Activated naive CD4-positive, alpha-beta T cell treated with anti-CD3 and anti-CD28 coated beads, Interleukin-2, amount 50 U/mL, for 16 hours (primary cell): ENCODE data around the gene CHRDL1.
"Not testable (repeated sequence)": the region's sequence is repeated elsewhere in the genome, so short reads cannot be mapped to it uniquely, and the experiment has no call there.

ENCODE experiments used
- DNase-seq: peaks from one replicate; pipeline ENCODE4 v3.0.0-alpha.2; 2020

CHRDL1 gene, protein sequence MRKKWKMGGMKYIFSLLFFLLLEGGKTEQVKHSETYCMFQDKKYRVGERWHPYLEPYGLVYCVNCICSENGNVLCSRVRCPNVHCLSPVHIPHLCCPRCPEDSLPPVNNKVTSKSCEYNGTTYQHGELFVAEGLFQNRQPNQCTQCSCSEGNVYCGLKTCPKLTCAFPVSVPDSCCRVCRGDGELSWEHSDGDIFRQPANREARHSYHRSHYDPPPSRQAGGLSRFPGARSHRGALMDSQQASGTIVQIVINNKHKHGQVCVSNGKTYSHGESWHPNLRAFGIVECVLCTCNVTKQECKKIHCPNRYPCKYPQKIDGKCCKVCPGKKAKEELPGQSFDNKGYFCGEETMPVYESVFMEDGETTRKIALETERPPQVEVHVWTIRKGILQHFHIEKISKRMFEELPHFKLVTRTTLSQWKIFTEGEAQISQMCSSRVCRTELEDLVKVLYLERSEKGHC

DNA sequence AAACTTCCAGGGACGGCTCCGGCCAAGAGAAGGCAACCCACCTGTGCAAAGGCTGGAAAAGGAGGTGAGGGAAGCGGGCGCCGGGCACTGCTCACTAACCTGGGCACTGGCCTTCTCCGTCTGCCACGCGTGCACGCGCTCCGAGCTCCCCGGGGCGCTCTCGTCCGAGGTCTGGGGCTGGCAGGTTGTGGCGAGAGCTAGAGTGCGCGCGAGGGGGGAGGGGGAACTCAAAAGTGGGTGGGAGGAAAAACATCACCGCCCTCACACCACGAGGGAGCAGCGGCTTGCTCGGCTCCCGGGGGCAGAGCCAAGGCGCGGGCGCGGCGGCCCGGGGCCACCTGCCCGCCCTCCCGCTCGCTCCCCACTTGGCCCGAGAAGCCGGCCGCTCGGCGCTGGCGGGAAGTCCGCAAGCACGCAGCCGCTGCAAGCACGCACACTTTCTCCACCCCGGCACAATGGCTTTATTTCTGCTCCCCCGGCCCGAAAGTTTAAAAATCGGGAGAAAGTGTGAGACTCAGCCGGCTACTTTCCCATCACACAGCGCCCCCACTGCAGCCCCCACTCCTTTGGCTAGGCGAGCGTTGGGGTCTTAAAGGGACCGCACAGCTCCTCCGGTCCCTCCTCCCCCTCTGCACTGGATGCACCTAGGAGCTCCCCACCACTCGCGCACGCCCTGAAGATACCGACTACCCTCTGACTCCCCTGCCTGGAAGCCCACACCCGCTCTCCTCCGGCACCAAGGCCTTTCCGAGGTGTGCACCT, at the start of gene CHRDL1:
TSS of gene CHRDL1 (minus strand) at position 173 of the 762 bp plus-strand sequence. CDS start 3,636 bp downstream, outside the sequence.
- DNase-seq: no peak

DNA sequence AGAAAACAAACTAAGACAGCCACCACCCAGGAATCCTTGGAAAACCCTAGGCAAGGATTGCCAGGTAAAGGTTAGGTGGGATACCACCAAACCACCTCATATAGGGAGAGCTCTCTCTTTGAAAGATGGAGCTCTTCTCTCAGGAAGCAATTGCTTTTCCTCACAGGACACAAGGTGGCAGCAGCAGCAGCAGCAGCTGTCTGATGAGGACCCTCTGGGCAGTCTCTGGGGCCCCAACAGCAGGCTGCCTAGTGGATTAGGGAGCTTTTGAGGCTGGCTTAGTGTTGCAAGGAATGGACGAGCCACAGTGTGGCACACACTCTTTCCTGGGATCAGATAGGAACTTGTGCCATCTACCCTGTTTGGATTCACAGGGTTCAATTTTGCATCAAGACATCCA, 41.4 kb upstream of the CHRDL1 start:
- DNase-seq: no peak

DNA sequence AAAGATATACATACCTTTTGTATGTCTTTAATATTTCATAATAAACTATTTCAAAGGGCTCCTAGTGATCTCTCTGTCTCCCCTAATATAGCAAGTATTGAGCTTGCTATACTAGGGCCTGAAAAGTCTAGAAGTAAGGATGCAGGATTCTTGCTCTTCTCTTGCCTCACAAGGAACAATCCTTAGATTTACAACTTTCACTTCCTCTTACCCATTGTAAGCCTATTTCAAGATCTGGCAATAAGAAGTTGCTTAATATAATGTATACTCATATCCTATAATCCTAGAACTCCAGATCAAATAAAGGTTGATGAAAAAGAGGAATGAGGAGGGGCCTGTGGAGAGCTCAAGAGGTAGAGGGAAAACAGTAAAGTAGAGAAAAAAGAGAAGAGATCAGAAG, 40.8 kb upstream of the CHRDL1 start:
- DNase-seq: no peak

DNA sequence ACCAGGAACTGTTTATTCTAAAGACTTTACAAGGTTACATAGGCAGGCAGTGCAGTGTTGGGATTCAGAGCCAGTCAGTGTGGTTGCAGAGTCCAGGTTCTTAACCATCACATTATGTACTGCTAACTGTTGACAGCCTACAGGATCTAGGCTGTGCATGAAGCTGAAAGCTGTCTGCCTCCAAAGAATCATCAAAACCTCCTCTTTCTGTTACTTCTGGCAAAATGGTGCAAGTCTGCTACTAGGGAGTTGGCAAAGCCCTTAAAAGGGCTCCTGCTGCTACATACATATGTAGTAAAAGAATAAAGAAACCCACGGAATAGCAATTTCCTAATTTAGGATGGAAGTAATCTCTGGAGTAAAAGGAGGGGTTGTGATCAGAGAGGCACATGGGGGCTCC, 40.4 kb upstream of the CHRDL1 start:
- no peak for DNase-seq

DNA sequence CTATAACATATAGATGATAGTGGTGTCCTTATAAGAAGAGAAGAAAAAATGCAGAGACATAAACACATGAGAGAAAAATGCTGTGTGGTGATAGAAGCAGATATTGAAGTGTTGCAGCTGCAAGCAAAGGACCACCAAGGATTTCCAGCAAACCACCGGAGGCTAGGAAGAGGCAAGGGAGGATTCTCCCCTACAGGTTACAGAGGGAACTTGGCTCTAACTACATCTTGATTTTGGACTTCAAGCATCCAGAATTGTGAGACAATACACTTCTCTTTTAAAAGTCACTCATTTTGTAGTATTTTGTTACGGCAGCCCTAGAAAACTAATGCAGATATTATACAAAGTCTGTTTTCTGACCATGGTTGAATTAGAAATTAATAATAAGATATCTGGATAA, 30.4 kb upstream of the CHRDL1 start:
- no peak for DNase-seq

DNA sequence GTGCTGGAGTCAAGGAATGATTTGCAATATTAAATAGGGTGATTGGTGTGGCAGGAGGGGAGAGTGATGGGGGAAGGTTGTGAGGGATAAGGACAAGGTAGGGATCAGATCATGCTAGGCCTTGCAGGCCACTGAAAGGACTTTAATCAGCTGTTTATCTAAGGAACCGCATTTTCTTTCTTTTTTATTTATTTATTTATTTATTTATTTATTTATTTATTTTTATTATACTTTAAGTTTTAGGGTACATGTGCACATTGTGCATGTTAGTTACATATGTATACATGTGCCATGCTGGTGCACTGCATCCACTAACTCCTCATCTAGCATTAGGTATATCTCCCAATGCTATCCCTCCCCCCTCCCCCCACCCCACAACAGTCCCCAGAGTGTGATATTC, 20.9 kb upstream of the CHRDL1 start:
- DNase-seq: not testable (repeated sequence)

DNA sequence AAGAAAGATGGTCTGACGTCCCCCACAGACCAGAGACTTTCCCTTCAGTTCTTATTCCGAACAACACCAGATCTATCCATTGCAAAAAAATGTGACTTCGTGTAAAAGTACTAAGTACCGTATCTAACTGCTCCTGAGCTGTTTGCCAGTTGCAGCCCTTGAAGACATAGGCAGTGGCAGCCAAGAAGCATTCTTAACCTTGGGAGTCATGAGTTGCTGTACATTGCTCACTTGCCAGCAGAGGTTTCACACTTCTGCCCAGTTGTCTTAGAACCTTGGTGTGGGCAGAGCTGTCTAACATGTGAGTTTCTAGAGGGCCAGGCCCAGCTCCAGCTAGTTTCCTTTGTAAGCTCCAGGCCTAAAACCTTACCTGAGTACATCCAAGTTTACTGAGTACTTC, 10.5 kb upstream of the CHRDL1 start:
- no peak for DNase-seq

DNA sequence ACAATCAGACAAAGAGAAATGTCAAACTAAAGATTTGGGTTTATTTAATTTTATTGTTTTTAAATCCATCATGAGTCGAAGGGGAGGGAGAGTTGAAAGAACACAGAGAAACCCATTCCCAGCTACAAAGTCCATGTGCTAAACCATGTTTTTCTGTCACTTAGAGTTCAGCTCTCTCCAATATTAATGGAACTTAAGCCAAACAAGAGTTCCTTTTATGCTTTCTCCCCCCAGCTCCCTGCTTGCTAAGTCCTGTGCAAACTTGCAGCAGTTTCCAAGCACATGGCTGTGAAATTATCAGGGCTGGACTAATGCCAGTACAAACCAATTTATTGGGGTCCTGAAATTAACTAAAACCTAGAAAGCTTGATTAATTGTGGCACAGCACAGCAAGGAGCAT, 9.7 kb upstream of the CHRDL1 start:
- DNase-seq: no peak

DNA sequence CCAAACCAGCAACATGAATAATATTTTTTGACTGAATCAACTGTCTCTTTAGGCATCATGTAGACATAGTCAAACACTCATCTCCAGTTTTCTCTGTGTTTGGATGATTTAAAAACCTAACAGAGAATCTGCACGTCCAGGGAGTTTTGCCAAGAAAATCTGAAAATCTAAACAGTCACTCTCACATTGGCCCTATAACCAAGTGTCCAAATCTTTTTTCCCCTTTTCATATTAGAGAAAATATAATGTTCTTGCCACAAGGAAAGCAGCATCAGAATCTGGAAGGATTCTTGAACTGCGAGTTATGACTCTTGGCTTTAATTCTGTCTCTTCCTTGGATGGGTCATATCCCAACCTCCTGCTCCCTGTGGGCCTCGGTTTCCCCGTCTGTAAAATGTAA, 8.8 kb upstream of the CHRDL1 start:
- DNase-seq: no peak

DNA sequence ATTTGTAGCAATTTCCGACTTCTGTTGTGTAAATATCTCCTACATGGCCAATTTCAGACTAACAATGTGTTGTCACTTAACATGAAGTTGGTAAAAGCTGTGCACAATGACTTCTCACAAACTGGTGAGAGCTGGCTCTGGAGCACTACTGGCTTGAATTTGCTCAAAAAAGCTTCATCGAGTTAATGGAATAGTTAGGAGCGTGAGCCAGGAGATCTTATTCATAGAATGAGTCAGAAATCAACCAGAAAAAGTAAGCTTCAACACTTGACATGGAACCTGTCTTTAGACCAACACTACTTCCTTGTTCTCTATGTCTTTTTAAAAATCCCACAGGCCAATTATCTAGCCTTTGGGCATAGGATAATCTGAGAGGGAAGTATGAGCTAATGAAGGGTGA, 7.9 kb upstream of the CHRDL1 start:
- DNase-seq: no peak

DNA sequence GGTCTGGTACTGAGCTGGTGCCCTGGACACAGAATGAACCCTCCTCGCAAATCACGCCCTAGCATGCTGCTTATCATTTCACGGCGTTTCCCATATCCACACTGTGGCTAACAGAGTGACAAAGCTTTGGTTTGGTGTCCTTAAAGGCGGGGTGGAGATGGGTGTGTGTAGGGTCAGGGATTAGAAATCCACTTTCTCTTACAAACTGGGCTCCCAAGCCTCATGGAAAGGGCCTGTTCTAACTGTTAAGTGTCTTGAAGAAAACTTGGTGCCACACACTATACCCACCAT, 735 bp upstream of the CHRDL1 start:
- no peak for DNase-seq

DNA sequence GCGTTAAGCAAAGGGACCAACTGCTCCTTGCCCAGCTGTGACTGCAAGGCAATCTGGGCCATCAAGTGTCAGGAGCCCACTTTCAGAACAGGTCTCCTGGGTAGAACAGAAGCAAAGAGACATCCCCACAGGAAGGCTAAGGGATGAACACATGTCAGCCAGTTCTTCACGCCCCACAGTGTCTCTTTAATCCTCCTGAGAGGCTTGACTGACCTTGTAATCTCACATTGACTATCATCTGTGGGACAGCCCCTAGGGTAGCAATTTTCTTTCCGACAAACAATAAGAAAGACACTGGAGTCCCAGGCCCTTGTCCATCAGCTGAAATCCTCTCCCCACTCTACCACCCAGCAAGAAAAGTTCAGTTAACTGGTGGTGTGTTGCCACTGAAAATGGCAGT, 1.0 kb downstream of the CHRDL1 start:
- DNase-seq: no peak

DNA sequence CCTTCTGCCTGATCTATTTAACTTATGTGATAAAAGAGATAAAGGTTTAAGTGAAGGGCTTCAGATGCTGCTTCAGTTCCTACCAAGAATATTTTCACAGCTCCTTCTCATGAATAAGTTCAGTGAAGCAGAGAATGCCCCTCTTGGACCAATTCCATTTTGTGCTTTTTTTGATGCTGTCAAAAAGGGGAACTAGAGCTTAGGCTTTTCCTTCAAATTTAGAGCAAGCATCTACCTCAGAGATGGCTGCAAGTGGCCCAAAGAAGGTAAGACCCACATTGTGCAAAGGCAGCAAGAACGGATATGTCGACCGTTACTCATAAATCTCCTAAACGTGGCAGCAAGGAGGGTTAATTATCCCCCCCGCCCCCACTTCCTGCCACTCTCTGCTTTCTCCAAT, 4.5 kb downstream of the CHRDL1 start:
- no peak for DNase-seq

DNA sequence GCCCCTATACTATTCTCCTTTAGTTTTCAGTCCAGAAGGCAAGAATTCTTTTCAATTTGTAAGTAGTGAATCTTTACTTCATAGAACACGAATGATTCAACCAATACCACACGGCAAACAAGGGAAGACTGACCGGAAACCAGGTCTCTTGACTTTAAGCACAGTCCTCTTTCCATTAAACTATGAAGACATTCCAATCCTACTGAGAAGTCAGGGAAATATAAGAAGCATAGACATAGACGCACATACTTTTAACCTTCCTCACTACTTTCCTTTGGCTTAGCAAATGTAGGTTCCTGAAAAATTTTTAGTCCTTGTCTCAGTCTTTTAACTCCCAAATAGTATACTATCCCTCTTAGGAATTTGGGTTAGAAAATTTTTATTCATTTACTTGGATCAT, 9.1 kb downstream of the CHRDL1 start:
- no peak for DNase-seq

DNA sequence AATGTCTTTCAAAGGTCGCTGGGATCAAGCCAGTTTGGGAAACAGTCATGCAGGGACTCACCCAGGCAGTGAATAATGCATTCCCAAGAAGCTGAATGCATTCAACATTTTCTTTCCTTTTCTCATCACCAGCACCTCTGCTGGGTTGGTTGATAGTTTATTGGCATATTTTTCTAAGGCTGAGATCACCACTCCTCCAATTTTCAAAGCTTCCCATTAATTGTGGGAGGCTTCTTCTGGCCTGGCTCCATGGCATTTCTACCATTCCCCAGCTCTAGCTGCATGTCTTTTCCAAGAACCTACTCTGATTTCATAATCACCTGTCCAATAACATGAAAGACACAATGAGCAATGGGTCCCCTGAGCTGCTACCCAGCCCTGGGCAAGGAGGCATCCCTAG, 35.8 kb downstream of the CHRDL1 start:
- no peak for DNase-seq

DNA sequence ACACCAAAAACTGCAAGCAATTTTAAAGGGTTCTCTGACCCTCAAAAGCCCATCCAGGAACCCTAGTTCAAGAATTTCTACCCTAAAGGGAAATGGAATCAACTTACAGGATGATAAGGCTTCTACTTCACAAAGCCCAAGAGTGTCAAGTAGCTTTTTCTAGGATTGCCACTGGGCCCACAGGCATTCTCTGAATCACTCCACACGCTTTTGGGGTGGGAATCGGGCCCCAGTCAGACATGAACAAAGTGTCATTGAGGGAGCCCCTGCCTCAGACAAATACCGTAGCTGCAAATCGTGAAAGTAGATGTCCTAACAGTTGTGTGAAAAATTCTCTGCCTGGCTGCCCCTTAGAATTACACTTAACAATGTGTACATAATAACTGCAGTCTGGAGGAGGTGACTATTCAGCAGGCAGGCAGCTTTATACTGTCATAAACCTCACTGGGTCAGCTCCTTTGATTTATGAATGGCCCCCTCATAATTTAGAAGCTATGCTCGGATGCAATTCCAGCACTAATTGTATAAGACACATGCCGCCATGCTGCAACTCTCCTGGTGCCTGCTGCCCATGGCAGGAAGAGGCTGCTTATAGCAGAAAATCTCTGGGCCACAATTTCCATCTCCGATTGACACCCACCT, 36.7 kb downstream of the CHRDL1 start:
- DNase-seq: no peak

DNA sequence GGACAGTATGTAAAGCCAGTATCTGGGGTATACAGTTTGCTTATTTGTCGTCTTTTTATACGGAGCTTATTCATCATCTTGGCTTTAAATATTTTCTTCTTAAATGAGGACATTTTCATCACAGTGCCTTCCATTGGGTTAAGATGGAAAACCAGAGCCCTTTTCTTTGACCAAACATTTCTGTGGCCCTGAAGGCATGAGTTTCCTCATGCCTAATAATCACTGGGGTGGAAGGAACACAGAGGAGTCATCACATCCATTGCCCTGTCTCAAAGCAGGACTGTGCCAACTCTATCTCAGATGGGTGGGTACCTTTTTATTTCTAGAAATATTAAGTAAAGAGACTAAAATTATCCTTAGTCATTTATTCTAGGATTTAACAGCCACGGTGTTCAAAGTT, 40.0 kb downstream of the CHRDL1 start:
- DNase-seq: no peak

DNA sequence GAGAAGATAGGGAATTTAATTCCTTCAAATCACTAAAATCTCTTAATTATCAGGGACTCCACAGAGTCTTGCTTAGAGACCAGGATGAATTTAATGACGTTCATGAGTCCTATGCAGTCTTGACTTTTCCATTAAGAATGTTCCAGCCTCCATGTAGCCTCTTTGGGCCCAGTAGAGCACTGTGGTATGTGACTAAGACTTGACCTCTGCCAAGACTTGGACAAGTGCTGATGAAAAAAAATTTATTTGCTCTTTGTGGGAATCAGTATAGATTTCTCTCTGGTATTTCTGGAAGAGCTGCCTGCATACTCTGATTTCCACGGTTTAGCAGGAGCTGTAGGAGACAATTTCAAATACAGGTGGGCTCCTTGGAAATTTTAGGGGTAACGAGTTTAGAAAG, 40.6 kb downstream of the CHRDL1 start:
- DNase-seq: no peak

DNA sequence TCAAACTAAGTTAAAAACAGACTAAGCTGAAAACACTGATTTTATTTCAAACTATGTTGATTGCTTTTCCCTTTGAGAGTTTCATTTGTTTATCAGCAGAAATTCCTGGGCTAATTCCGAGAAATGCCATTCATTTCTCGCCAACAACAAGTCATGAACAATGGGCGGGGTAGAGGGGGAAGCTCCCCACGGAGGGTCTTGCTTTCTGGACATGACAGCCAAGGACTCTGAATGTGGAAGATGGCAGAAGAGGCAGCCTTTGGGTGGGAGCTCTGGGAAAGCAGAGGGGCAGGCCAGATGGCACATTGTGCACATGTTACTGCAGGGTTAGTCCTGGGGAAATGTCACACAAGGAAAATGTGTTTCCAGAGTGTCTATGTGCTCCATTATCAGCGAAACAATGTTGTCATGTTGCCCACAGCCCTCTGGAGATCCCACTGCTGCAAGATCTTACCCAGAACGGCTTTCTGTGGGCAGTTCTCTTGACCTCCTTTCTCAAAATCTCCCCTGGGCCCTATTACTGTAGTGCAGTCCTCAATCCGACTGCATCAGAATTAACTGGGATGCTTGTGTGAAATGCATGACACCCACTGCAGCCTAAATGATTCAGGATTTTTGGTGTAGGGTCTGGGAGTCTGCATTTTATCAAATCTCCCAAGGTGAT, 45.0 kb downstream of the CHRDL1 start:
- DNase-seq: no peak

DNA sequence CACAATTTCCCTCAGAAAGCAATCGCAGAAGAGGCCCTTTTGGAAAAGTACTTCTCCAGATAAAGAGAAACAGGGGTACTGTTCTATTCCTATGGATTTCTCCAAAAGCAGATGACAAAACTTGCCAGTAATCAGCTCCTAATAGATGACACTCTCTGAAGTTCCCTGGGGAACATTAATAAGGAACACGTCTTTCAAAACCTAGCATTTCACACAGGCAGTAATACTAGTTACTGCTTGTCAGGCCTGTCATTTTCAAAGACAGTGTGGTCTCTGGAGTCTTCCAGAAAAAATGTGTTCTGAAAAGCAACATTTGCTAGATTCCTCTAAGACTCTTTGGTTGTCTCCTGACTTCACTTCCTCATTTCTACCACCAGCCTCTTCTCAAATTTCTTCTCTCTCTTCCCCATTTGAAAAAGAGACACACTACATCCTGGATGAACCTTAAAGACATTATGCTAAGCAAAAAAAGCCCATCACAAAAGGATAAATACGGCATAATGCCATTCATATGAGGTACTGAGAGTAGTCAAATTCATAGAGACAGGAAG, 47.3 kb downstream of the CHRDL1 start:
- DNase-seq: no peak

DNA sequence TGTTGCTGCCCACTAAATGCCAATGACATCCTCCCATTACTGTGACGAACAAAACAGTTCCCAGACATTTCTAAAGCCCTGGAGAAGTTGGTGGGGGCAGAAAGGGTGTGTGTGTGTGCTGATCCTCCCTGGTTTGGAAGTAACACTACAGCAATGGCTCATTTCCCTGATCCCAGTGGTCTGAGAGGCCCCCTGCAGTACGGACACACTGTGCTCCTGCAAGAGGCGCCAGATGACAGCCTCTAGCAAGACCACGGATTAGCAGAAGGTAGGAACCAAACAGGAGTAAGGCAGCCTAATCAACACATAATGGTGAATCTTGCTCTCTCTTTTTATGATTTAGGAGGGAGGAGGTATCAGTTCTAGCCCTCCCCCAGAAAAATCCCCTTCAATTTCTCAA, 49.6 kb downstream of the CHRDL1 start:
- DNase-seq: no peak

DNA sequence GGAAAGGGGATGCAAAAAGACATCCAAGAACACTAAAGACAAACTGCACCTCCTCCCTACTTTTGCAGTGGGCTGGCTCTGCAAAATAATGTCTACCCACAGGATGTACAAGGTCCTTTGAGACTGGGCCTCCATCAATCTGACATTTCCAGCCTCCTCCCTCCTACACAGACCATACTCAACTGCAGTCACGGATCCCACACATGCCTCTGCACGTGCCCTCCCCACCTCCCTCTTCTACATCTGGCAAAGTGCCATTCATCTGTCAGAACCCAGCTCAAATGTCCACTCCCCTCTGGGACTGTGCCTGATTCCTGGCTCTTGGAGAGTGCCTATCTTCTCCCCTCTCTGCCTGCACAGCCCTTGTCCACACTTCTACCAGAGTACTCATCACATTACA, 50.3 kb downstream of the CHRDL1 start:
- no peak for DNase-seq

DNA sequence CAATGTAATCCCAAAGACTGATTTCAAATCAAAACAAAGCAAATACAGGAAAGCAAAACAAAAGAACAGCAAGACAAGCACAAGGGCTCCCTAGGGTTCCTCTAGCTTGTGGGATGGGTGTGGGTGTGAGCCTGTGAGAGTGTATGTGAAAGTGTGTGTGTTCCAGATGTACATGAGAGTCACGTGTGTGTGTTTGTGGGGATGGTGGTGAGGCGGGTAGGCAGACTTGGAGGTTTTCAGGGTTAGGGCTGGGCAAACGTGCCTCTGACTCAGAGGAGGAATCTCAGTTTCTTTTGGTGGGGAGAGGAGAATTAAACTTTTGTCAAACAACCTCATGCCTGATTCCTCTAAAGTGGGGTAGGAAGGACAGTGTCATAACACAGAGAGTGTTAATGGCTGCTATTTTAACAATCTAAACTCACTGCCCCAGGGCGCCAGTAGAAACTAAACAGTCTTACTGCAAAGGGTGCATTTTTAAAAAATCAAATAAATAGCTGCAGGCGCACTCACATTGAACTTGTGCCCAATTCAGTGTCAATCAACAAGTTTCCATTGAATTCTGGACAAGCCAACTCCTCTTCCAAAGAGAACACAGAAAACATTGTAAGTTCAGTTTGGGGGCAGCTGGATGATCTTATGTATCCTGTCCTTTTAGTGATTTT, 51.8 kb downstream of the CHRDL1 start:
- no peak for DNase-seq
